GM19043 (cell line): ENCODE results near the gene CETP.

ENCODE experiments used
- ATAC-seq: cut with Tn5 transposase; IDR thresholded peaks from one replicate; pipeline ENCODE4 v1.9.1; 2021; ENCODE audit warnings: low read depth; ENCODE audit not compliant: unreplicated experiment

Gene CETP

GRCh38 chr16:57016301-57016700 lies 54.6 kb downstream of the CETP start:
- no peak for ATAC-seq

GRCh38 chr16:57016831-57017230 lies 55.1 kb downstream of the CETP start:
- ATAC-seq = no peak

- ATAC-seq = no peak
Observed at GRCh38 chr16:57017251-57017650, 55.5 kb downstream of the CETP start.

GRCh38 chr16:57019746-57020145 lies 58.0 kb downstream of the CETP start:
- ATAC-seq = no peak

GRCh38 chr16:57020651-57021050 lies 58.9 kb downstream of the CETP start:
- ATAC-seq = no peak

GRCh38 chr16:57021757-57022156 lies 60.0 kb downstream of the CETP start:
- ATAC-seq = no peak

GRCh38 chr16:57022445-57022844 lies 60.7 kb downstream of the CETP start:
- ATAC-seq = no peak

- ATAC-seq = no peak
Observed at GRCh38 chr16:57023541-57024249, 61.9 kb downstream of the CETP start.

GRCh38 chr16:57024894-57025680 lies 63.3 kb downstream of the CETP start:
- no peak for ATAC-seq

GRCh38 chr16:57025941-57026777 lies 64.4 kb downstream of the CETP start:
- no peak for ATAC-seq

- ATAC-seq = no peak
Observed at GRCh38 chr16:57026778-57027062, 65.0 kb downstream of the CETP start.

- ATAC-seq = no peak
Observed at GRCh38 chr16:57027067-57027466, 65.3 kb downstream of the CETP start.

- ATAC-seq = no peak
Observed at GRCh38 chr16:57028086-57028485, 66.3 kb downstream of the CETP start.

GRCh38 chr16:57029161-57030160 lies 67.7 kb downstream of the CETP start:
- ATAC-seq = no peak

GRCh38 chr16:57030346-57030902 lies 68.7 kb downstream of the CETP start:
- no peak for ATAC-seq

- ATAC-seq = no peak
Observed at GRCh38 chr16:57031156-57031555, 69.4 kb downstream of the CETP start.

GRCh38 chr16:57032346-57032745 lies 70.6 kb downstream of the CETP start:
- no peak for ATAC-seq

- no peak for ATAC-seq
Observed at GRCh38 chr16:57032931-57033330, 71.2 kb downstream of the CETP start.
